ENCODE measurements around the gene IFNE. TPM values are rescaled to one million over a fixed set of nuclear protein-coding genes. Genes with fewer than 3 reads are reported as not detected.

Gene IFNE
- polyA plus RNA-seq, 2 of the 4 experiments (the other 2 are of a cell fraction): 2.5 to 3.1 TPM

DNA sequence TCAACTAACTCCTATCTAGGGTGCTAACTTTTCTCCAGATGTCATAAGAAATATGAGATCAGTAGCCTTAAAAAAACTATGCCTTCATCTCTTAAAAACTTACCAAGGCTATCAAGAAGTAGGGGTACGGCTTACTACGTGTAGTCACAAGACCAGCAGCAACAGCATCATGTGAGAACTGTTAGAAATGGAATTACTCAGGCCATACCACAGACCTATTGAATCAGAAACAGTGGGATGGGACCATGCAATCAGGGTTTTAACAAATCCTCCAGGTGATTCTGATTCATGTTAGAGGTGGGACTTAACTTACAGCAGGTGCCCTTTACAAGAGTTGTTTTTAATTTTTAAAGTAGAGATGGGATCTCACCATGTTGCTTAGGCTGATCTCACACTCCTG, 4.6 kb downstream of the IFNE start:
- H3K4me2 ChIP-seq: no peak overlapping the region
- 91% methylated on average over 2 of the region's 2 CpGs for WGBS (ENCODE audit: missing lambda C conversion rate)

DNA sequence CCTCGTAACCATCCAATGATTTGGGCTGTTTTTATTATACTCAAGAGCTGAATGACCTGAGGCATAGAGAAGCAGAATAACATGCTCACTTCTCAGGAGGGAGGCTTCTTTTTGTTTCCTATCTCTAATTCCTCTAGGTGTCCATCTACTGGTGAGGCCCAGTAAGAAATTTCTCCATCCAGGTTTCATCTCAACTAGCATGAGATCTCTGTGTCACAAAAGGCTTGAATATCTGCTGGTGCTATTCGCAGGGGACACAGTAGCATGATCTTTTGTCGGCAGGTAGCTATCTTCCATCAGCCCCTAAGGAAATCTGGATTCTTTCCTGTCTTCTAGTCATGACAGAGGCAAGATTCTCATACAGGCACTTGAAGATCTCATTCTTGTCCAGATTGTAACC, 8.9 kb downstream of the IFNE start:
- H3K4me1 ChIP-seq: no peaks in the 10 kb centered on the region
- H3K9me3 ChIP-seq: no peaks in the 10 kb centered on the region
- FAIRE-seq (no peak), ATAC-seq (peak in 1 of 2 experiments; percentile 29; a peak in 1 of 6 replicates), DNase-seq (ENCODE audit: low read depth in 1 of 2, low spot score in 1 of 2) (no peak)
- no peak overlapping the region for H3K4me3 ChIP-seq
- TF ChIP-seq CBX8 (IDR thresholded peaks at IDR 0.05): no peak
- TF ChIP-seq, protein P1, sequence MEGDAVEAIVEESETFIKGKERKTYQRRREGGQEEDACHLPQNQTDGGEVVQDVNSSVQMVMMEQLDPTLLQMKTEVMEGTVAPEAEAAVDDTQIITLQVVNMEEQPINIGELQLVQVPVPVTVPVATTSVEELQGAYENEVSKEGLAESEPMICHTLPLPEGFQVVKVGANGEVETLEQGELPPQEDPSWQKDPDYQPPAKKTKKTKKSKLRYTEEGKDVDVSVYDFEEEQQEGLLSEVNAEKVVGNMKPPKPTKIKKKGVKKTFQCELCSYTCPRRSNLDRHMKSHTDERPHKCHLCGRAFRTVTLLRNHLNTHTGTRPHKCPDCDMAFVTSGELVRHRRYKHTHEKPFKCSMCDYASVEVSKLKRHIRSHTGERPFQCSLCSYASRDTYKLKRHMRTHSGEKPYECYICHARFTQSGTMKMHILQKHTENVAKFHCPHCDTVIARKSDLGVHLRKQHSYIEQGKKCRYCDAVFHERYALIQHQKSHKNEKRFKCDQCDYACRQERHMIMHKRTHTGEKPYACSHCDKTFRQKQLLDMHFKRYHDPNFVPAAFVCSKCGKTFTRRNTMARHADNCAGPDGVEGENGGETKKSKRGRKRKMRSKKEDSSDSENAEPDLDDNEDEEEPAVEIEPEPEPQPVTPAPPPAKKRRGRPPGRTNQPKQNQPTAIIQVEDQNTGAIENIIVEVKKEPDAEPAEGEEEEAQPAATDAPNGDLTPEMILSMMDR (IDR thresholded peaks at IDR 0.05): 0 out of 3 replicates have a peak, but pooled peaks have one; percentile 7
- no peak overlapping the region for H3K4me2 ChIP-seq
- POLR2A ChIA-PET: no interaction called here
- no peak overlapping the region for H3K27ac ChIP-seq
- CTCF ChIA-PET: interaction anchor here (1.0 kb wide), 1 partner anchor 77 kb away, joined by 3 read pairs; no protein-coding TSS in a partner anchor
- 92% methylated on average over 3 of the region's 3 CpGs for WGBS (ENCODE audit: missing lambda C conversion rate)

More for the DNA sequence above, 4.6 kb downstream of the IFNE start:
- TF ChIP-seq TFCP2L1 (CRISPR knock-in tag; IDR thresholded peaks at IDR 0.05) (no peak), MAZ (IDR thresholded peaks at IDR 0.05; ENCODE audit: borderline replicate concordance, low read depth, low read length) (no peak), SREBF2 (IDR thresholded peaks at IDR 0.05) (no peak), HDAC2 (IDR thresholded peaks at IDR 0.05) (no peak), HOXB13 (CRISPR knock-in tag; IDR thresholded peaks at IDR 0.05; ENCODE audit: low read depth) (no peak), RAD21 (conservative IDR thresholded peaks at IDR 0.05 in 1 of 2, IDR thresholded peaks at IDR 0.05 in 1 of 2) (no peak), GATA3 (IDR thresholded peaks at IDR 0.05; ENCODE audit: borderline replicate concordance) (no peak), SMC3 (IDR thresholded peaks at IDR 0.05) (no peak), NR3C1 (IDR thresholded peaks at IDR 0.05) (no peak), ZC3H11A (IDR thresholded peaks at IDR 0.05) (no peak), EHMT2 (IDR thresholded peaks at IDR 0.05; ENCODE audit: low read depth) (no peak), ZNF302 (CRISPR knock-in tag; IDR thresholded peaks at IDR 0.05) (no peak), HEYL (CRISPR knock-in tag; IDR thresholded peaks at IDR 0.05) (no peak)
- TF ChIP-seq, protein P2, sequence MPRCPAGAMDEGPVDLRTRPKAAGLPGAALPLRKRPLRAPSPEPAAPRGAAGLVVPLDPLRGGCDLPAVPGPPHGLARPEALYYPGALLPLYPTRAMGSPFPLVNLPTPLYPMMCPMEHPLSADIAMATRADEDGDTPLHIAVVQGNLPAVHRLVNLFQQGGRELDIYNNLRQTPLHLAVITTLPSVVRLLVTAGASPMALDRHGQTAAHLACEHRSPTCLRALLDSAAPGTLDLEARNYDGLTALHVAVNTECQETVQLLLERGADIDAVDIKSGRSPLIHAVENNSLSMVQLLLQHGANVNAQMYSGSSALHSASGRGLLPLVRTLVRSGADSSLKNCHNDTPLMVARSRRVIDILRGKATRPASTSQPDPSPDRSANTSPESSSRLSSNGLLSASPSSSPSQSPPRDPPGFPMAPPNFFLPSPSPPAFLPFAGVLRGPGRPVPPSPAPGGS (IDR thresholded peaks at IDR 0.05): no peak
- TF ChIP-seq, protein P3, sequence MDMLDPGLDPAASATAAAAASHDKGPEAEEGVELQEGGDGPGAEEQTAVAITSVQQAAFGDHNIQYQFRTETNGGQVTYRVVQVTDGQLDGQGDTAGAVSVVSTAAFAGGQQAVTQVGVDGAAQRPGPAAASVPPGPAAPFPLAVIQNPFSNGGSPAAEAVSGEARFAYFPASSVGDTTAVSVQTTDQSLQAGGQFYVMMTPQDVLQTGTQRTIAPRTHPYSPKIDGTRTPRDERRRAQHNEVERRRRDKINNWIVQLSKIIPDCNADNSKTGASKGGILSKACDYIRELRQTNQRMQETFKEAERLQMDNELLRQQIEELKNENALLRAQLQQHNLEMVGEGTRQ (IDR thresholded peaks at IDR 0.05): no peak
- TF ChIP-seq, protein P4, sequence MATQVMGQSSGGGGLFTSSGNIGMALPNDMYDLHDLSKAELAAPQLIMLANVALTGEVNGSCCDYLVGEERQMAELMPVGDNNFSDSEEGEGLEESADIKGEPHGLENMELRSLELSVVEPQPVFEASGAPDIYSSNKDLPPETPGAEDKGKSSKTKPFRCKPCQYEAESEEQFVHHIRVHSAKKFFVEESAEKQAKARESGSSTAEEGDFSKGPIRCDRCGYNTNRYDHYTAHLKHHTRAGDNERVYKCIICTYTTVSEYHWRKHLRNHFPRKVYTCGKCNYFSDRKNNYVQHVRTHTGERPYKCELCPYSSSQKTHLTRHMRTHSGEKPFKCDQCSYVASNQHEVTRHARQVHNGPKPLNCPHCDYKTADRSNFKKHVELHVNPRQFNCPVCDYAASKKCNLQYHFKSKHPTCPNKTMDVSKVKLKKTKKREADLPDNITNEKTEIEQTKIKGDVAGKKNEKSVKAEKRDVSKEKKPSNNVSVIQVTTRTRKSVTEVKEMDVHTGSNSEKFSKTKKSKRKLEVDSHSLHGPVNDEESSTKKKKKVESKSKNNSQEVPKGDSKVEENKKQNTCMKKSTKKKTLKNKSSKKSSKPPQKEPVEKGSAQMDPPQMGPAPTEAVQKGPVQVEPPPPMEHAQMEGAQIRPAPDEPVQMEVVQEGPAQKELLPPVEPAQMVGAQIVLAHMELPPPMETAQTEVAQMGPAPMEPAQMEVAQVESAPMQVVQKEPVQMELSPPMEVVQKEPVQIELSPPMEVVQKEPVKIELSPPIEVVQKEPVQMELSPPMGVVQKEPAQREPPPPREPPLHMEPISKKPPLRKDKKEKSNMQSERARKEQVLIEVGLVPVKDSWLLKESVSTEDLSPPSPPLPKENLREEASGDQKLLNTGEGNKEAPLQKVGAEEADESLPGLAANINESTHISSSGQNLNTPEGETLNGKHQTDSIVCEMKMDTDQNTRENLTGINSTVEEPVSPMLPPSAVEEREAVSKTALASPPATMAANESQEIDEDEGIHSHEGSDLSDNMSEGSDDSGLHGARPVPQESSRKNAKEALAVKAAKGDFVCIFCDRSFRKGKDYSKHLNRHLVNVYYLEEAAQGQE (IDR thresholded peaks at IDR 0.05): no peak
- TF ChIP-seq, protein P5, sequence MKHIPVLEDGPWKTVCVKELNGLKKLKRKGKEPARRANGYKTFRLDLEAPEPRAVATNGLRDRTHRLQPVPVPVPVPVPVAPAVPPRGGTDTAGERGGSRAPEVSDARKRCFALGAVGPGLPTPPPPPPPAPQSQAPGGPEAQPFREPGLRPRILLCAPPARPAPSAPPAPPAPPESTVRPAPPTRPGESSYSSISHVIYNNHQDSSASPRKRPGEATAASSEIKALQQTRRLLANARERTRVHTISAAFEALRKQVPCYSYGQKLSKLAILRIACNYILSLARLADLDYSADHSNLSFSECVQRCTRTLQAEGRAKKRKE (CRISPR knock-in tag; IDR thresholded peaks at IDR 0.05; ENCODE audit: low read depth): no peak
- TF ChIP-seq, protein P6, sequence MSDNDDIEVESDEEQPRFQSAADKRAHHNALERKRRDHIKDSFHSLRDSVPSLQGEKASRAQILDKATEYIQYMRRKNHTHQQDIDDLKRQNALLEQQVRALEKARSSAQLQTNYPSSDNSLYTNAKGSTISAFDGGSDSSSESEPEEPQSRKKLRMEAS (IDR thresholded peaks at IDR 0.05): no peak
- TF ChIP-seq, protein P7, sequence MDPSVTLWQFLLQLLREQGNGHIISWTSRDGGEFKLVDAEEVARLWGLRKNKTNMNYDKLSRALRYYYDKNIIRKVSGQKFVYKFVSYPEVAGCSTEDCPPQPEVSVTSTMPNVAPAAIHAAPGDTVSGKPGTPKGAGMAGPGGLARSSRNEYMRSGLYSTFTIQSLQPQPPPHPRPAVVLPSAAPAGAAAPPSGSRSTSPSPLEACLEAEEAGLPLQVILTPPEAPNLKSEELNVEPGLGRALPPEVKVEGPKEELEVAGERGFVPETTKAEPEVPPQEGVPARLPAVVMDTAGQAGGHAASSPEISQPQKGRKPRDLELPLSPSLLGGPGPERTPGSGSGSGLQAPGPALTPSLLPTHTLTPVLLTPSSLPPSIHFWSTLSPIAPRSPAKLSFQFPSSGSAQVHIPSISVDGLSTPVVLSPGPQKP (IDR thresholded peaks at IDR 0.05; ENCODE audit: low read depth, low read length): no peak
- ChIA-PET POLR2A (no interaction called here), CTCF (interaction anchor here (0.8 kb wide), 1 partner anchor 43 kb away, joined by 4 read pairs; no protein-coding TSS in a partner anchor)
- no peak for DNase-seq (ENCODE audit: low read depth in 1 of 2, low spot score in 1 of 2)
- Histone ChIP-seq H3K9me3 (no peaks in the 10 kb centered on the region), H3K27ac (no peak overlapping the region), H3K4me3 (no peak overlapping the region), H3K4me1 (no peaks in the 10 kb centered on the region)
- no peak for ATAC-seq
- FAIRE-seq: no peak
